CD4-positive, alpha-beta T cell treated with Interleukin-12 subunit alpha and Interleukin-12 subunit beta, for 1 hour (primary cell): ENCODE data around the gene NFKBIL1.
"Not testable (repeated sequence)": the region's sequence is repeated elsewhere in the genome, so short reads cannot be mapped to it uniquely, and the experiment has no call there.

Source experiments
- DNase-seq: peaks from one replicate; pipeline ENCODE4 v3.0.0-alpha.2; 2020

The NFKBIL1 gene

DNA sequence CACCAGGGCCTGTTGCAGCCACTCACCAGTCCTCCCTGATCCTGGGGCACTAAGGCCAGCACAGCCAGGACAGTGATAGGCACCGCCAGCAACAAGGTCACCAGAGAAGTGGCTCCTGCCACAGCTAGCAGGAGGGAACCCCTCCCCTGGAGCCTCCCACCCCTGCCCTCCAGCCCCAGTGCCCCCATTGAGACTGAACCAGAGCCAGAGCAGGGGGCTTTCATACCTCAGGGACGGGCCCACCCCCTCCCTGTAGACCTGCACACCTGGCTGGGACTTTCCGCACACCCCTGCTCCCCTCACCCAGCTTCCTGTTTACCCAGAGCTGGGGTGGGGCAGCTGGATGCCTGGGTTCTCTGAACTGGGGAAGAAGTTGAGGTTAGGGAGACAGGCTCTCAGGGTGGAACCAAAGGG is 34.8 kb downstream of the NFKBIL1 start, which contains the start of gene LTB:
Gene LTB, minus strand, starts transcription at position 195 of the 414 bp plus-strand sequence. Its CDS starts 7 bp downstream, at position 188.
- peak; percentile 84 for DNase-seq

DNA sequence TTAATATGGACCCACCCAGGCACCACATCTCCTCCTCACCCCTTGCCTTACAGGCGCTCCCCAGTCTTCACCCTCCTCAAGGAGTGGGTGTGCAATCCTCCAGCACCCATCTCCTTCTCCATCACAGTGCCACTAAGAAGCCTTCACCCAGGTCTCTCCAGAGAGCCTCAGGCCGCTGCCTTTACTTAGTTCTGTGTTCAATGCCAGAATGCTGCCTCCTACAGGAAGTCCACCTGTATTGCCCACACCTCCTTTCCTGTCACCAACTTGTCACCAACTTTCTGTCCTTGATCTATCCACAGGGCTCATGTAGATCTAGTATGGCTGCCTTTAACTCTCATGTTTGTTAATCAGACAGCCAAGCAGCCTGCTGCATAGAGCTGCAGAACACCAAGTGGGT is 38.1 kb downstream of the NFKBIL1 start:
- peak; percentile 73 for DNase-seq

GRCh38 chr6:31586008-31586407 is 38.6 kb downstream of the NFKBIL1 start, which contains the start of gene LST1:
Gene LST1 (plus strand): TSS chr6:31586277. CDS start chr6:31587300, 1,023 bp downstream.
- no peak for DNase-seq

DNA sequence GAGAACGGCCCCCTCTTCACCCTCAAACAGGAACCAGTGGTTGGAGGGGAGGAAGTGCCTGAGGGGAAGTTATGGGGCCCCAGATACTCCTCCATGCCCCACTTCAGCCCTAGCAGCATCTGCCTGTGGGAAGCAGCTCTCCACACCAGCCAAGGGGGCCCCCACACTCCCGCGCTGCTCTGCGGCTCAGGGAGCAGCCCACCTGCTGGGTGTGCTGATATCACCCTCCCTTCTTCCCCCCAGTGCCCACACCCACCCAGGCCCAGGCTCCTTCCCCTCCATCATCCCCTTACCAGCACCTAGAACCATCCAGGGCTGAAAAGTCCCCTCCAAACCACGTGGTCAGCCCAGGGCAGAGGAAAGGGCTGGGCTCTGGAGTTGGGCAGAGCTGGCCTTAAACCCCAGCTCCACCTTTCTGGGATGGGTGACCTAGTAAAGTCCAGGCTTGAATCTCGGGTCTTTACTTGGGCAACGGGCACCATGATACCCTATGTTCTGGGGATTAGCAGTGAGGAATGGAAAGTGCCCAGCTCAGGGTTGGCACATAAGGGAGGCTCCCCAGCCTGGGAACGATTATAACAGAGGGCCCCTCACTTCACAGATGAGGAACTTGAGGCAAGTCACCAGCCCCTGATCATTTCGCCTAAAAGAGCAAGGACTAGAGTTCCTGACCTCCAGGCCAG is 39.3 kb downstream of the NFKBIL1 start:
- peak; percentile 56 for DNase-seq

DNA sequence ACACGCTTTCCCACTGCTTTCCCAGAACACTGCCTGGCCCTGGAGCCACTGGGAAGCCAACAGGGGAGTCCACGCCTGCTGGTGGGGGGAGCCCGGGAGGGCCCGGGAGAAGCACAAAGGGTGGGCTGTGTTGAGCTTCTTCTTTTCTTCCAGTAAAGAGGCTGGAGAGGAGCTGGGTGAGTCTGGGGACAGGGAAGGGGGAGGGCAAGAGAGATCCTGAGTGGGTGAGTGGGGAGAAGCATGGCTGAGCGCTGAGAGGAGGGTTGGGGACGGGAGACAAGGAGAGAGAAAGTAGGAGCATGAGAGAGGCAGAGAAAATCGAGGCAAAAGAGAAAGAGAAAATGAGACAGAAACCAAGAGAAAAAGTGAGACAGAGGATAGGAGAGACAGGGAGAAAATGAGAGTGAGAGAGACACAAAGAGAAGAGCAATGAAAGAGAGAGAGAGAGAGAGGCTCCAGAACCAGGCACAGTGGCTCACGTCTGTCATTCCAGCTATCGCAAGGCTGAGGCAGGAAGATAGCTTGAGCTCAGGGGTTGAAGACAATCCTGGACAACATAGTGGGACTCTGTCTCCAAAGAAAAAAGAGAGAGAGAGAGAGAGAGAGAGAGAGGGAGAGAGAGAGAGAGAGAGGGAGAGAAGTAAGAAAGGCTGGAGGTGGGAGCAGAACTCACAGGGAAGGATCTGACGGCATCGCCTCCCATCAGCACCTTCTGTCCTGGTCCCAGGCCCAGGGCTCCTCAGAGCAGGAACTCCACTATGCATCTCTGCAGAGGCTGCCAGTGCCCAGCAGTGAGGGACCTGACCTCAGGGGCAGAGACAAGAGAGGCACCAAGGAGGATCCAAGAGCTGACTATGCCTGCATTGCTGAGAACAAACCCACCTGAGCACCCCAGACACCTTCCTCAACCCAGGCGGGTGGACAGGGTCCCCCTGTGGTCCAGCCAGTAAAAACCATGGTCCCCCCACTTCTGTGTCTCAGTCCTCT is 40.7 kb downstream of the NFKBIL1 start:
- no peak for DNase-seq

DNA sequence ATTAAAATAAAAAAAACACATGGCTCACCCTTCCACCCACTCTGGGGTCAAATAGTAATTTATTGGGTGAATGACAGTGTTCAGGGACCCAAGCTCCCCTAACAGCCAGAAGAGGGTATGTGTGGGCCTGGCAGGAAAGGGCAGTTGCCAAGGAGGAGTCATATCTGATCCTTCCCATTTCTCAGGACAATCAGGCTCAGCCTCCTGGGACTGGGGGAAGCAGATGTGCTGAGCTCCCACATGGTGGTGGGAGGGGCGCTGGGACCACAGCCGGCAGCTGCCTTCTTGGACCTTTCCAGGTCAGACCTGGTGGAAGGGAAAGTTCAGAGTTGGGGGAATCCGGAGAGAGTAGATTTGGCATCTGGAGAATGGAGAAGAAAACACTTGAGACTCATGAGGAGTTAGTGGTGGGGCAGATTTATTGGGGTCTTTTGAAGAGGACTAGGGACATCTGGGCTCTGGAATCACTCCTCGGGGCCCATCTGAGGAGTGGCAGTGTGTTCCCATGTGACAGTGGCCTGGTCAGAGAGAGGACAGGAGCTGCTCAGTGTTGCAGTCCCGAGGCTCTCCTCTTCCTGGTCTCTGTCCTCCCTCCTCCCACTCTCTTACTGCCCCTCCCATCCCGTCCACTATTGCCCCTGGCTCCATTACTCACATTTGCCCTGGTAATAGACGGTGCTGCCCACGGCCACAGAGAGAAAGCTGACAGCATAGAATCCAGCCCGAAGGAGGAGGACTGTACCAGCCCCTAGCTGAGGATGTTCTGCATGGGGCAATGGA is 41.7 kb downstream of the NFKBIL1 start:
- no peak for DNase-seq

GRCh38 chr6:31590691-31591090 is 43.3 kb downstream of the NFKBIL1 start:
- not testable (repeated sequence) for DNase-seq

GRCh38 chr6:31592396-31592771 is 45.0 kb downstream of the NFKBIL1 start:
- DNase-seq = no peak

DNA sequence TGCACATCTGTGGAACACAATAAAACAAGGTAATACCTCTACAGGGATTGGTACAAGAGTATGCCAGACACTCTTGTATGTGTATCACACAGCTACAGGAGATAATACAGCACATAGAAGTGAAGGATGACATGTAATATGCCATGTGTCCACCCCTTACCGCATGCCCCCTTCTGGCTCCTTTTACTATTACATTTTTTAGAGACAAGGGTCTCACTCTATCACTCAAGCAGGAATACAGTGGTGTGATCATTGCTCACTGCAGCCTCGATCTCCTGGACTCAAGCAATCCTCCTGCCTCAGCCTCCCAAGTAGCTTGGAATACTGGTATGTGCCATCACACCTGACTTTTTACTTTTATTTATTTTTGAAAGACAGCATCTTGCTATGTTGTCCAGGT is 49.6 kb downstream of the NFKBIL1 start:
- DNase-seq = peak; percentile 84

GRCh38 chr6:31607317-31607716 is 59.9 kb downstream of the NFKBIL1 start:
- no peak for DNase-seq
